Fibroblast of skin of abdomen (primary cell): Measurements from ENCODE around the gene FCGBP.
A peak's percentile ranks its signal among the peaks of the same experiment; 100 is the strongest.
"Not testable (repeated sequence)": the region's sequence is repeated elsewhere in the genome, so short reads cannot be mapped to it uniquely, and the experiment has no call there.

ENCODE experiments used
- DNase-seq: peaks from one replicate; pipeline ENCODE4 v3.0.0-alpha.2; 2013

Gene FCGBP

GRCh38 chr19:39916851-39917396 is 17.5 kb downstream of the FCGBP start:
- DNase-seq = no peak

- no peak for DNase-seq
Observed at GRCh38 chr19:39916236-39916635, 18.2 kb downstream of the FCGBP start.

- no peak for DNase-seq
Observed at GRCh38 chr19:39915848-39916215, 18.6 kb downstream of the FCGBP start.

GRCh38 chr19:39915101-39915847 is 19.2 kb downstream of the FCGBP start:
- no peak for DNase-seq

- no peak for DNase-seq
Observed at GRCh38 chr19:39913682-39914333, 20.6 kb downstream of the FCGBP start.

DNA sequence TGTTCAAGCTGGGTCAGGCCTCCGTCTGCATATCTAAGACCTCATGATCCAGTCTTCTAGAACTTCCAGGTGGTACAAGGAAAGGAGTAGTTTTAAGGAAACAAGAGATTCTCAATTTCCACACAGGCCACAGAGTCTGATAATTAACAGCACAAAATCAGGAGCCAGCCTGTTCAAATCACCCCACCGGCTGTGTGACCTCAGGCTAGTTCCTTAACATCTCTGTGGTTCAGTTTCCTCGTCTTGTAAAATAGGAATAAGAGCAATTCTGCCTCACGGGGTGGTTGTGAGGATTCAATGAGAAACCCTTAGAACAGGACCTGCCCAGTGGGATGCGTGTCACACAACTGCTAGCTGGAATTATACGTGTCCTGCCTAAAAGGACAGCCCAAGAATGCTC is 25.6 kb downstream of the FCGBP start:
- DNase-seq = no peak

DNA sequence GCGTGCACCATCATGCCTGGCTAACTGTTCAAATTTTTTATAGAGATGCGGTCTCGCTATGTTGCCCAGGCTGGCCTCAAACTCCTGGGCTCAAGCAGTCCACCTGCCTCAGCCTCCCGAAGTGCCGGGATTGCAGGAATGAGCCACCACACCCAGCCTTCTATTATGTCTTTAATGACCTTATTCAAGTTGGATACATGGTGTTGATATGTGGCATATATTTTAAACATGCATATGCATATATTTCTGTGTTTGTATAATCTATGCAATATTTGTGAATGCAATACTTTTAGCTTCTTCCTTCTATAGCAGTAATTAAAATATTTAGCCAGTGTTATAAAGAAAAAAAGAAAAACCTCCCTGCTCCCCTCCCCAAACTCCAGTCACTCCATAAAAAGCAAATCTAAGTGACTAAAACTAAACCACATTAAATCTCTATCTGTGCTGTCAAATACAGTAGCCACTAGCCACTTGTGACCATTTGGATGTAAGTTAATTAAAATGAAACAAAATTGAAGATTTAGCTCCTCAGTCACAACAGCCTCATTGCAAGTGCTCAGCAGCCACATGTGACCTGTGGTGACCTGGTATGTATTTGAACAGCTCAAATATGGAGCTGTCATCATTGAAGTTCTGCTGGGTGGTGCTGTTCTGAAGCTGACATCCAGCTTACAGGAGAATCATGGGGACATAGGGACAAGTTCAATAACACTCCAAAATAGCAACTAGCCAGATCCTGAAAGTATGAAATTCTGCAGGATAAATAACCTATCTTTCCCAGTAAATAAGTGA is 27.4 kb downstream of the FCGBP start:
- no peak for DNase-seq

DNA sequence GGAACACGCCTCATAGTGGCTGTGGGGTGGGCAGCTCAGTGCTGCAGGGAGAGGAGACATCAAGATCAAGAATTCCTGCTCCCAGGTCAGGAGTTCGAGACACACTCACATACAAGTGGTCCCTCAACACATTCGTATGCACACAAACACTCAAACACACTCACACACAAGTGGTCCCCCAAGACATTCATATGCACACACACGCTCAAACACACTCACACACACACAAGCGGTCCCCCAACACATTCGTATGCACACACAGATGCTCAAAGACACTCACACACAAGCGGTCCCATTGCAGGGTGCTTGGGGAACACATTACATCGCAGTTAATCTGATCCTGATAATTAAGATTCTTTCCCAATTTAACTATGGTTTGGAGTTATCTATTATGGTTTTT is 28.2 kb downstream of the FCGBP start:
- no peak for DNase-seq

GRCh38 chr19:39903486-39904091 is 30.8 kb downstream of the FCGBP start:
- not testable (repeated sequence) for DNase-seq

GRCh38 chr19:39902326-39902725 is 32.1 kb downstream of the FCGBP start:
- not testable (repeated sequence) for DNase-seq

GRCh38 chr19:39901681-39902080 is 32.8 kb downstream of the FCGBP start:
- not testable (repeated sequence) for DNase-seq

DNA sequence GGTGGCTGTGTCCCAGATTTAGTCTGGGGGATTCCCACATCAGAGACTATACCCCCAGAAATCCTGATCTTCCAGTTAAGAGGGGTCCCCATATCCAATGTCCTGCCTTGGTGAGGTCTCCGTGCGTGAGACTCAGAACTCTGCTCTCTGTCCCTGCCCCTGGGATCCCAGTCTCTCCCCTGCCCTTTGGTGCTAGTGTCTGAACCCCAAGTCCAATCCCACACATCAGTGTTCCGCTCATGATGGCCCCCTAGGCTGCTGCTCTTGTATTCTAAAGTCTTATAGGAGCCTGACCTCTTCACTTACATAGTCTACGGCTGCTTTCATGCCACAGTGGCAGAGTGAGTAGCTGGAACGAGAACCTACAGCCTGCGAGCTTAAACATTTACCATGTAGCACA is 35.6 kb downstream of the FCGBP start:
- not testable (repeated sequence) for DNase-seq

GRCh38 chr19:39897511-39898245 is 36.8 kb downstream of the FCGBP start:
- DNase-seq = peak; percentile 23

DNA sequence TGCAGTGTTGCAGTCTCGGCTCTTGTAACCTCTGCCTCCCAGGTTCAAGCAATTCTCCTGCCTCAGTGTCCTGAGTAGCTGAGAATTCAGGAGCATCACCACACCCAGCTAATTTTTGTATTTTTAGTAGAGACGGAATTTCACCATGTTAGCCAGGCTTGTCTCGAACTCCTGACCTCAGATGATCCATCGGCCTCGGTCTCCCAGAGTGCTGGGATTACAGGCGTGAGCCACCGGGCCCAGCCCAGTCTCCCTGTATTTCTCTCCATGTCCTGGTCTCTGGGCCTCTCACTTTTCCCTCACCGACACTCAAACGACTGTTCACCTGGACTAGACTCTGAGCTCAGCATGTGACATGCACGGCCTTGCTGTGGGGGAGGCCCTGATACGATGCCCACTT is 39.3 kb downstream of the FCGBP start:
- DNase-seq = not testable (repeated sequence)

- not testable (repeated sequence) for DNase-seq
Observed at GRCh38 chr19:39894236-39894606, 40.2 kb downstream of the FCGBP start.

DNA sequence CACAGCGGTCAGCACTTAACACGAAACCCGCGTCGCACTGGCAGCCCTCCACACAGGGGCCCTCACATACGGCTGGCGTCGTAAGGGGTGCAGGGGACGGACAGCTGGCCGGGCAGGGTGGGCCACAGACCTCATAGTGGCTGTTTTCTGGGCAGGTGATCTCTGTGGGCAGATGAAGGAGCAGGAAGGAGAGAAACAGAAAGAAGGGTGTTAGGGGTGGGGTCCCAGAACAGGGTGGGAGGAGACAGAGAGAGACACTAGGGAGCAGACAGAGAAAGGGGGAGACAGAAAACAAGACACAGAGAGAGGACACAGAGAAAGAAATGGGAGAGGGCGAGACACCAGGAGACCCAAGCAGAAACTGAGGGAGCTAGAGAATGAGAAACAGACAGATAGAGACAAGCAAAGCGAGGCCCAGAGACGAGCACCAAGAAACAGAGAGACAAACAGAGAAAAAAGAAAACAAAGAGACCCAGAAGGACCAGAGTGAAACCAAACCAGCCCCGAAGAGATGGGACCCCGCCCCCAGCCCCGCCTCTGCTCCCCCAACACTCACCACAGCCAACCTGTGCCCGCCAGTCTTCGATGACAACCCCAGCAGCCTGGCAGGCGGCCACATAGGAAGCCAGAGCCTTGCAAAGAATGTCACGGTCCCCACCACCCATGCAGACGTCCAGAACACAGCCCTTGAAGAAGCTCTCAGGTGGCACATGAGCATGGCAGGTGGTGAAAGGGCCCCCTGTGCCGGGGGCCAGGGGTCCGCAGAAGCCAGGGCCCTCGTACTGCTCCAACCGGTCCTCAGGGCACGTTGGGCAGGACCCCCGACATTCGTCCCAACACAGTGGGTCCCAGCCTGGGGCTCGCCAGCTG is 40.8 kb downstream of the FCGBP start:
- DNase-seq = not testable (repeated sequence)

- DNase-seq = not testable (repeated sequence)
Observed at GRCh38 chr19:39892506-39892902, 41.9 kb downstream of the FCGBP start.

- DNase-seq = not testable (repeated sequence)
Observed at GRCh38 chr19:39891660-39892505, 42.6 kb downstream of the FCGBP start.

DNA sequence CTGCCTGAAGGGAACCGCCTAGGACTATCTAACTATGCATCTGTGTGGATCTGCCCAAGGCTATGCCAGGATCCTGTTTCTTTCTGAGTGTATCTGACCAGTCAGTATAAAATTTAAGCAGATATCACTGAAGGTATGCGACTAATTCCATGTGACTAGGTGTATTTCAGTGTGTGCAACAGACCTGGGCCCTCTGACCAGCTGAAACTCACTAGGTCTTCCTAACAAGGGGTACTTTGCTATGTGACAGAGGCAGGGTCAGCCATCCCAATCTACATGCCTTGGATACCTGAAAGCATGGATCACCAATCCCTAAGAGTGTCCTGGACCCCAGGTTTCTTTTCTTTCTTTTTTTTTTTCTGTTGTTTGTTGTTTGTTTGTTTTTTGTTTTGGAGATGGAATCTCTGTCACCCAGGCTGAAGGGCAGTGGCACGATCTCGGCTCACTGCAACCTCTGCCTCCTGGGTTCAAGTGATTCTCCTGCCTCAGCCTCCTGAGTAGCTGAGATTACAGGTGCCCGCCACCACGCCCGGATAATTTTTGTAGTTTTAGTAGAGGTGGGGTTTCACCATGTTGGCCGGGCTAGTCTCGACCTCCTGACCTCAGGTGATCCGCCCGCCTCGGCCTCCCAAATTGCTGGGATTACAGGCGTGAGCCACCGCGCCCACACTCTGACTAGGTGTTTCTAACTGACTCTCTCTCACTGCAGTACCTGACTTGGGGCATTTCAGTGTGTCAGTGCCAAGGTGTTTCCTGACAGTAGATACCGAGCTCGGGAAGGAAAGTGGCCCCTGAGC is 43.5 kb downstream of the FCGBP start:
- DNase-seq = no peak
